HG03378 (cell line): ENCODE results near the gene GHRHR.

Experiments used
- ATAC-seq: cut with Tn5 transposase; IDR thresholded peaks from one replicate; pipeline ENCODE4 v1.9.1; 2021; ENCODE audit warnings: mild to moderate bottlenecking, moderate library complexity; ENCODE audit not compliant: unreplicated experiment

Gene GHRHR

GRCh38 chr7:30963842-30964241, at the start of gene GHRHR:
TSS of gene GHRHR (plus strand) at chr7:30963953. CDS start at chr7:30964069, 116 bp downstream.
- ATAC-seq, result no peak

GRCh38 chr7:30914596-30914995, 49.2 kb upstream of the GHRHR start:
- no peak for ATAC-seq

GRCh38 chr7:30915005-30915601, 48.6 kb upstream of the GHRHR start:
- no peak for ATAC-seq

- ATAC-seq, result no peak
These were observed 48.0 kb upstream of the GHRHR start for GRCh38 chr7:30915751-30916150.

- no peak for ATAC-seq
These were observed 47.5 kb upstream of the GHRHR start for GRCh38 chr7:30916255-30916654.

- ATAC-seq, result no peak
These were observed 47.0 kb upstream of the GHRHR start for GRCh38 chr7:30916767-30917166.

- ATAC-seq, result no peak
These were observed 46.4 kb upstream of the GHRHR start for GRCh38 chr7:30917216-30917893.

GRCh38 chr7:30918676-30919075, 45.1 kb upstream of the GHRHR start:
- ATAC-seq, result no peak

GRCh38 chr7:30920021-30920583, 43.7 kb upstream of the GHRHR start:
- ATAC-seq, result no peak

- no peak for ATAC-seq
These were observed 42.9 kb upstream of the GHRHR start for GRCh38 chr7:30920584-30921539.

GRCh38 chr7:30921540-30922401, 42.0 kb upstream of the GHRHR start:
- no peak for ATAC-seq

- ATAC-seq, result no peak
These were observed 41.2 kb upstream of the GHRHR start for GRCh38 chr7:30922596-30922995.

- ATAC-seq, result no peak
These were observed 40.6 kb upstream of the GHRHR start for GRCh38 chr7:30923009-30923773.

- no peak for ATAC-seq
These were observed 39.9 kb upstream of the GHRHR start for GRCh38 chr7:30923774-30924413.

- no peak for ATAC-seq
These were observed 39.1 kb upstream of the GHRHR start for GRCh38 chr7:30924624-30925023.

- ATAC-seq, result no peak
These were observed 38.6 kb upstream of the GHRHR start for GRCh38 chr7:30925117-30925516.

GRCh38 chr7:30925913-30926312, 37.8 kb upstream of the GHRHR start:
- no peak for ATAC-seq

- no peak for ATAC-seq
These were observed 37.4 kb upstream of the GHRHR start for GRCh38 chr7:30926313-30926712.

- no peak for ATAC-seq
These were observed 36.7 kb upstream of the GHRHR start for GRCh38 chr7:30927040-30927439.
